ENCODE results near the gene PIGQ. TPM values are rescaled to one million over a fixed set of nuclear protein-coding genes. Genes with fewer than 3 reads are reported as not detected.
A peak's percentile ranks its signal among the peaks of the same experiment; 100 is the strongest.

PIGQ gene
- polyA plus RNA-seq, 3 donors: 11.4 to 39.8 (median 12.1) TPM

GRCh38 chr16:559021-559380, 10.8 kb upstream of the PIGQ start:
- DNase-seq: no peak
- H3K4me3 Mint-ChIP-seq: no peak overlapping the region

GRCh38 chr16:559411-560203, 10.2 kb upstream of the PIGQ start:
- Histone ChIP-seq H3K4me2 (replicated peaks; ENCODE audit: extremely low read depth, low read length, poor library complexity, severe bottlenecking) (no peak overlapping the region), H3K9me3 (replicated peaks in 1 of 2; ENCODE audit: control insufficient read depth in 1 of 2, insufficient read depth in 1 of 2, low read length in 2 of 2) (no peaks in the 10 kb centered on the region), H4K20me1 (ENCODE audit: insufficient read depth, low read length) (no peaks in the 10 kb centered on the region), H3K79me2 (ENCODE audit: insufficient read depth, low read length) (no peaks in the 10 kb centered on the region), H3K27me3 (ENCODE audit: control insufficient read depth in 2 of 2, insufficient read depth in 2 of 2, low read length in 2 of 2) (peaks cover 7 to 31% of the 10 kb centered on the region in 2 donors), H3K4me3 (replicated peaks in 1 of 3; ENCODE audit: low read depth in 2 of 3, low read length in 3 of 3) (no peak overlapping the region), H2AFZ (ENCODE audit: insufficient read depth, low read depth, low read length, poor library complexity, severe bottlenecking) (no peak overlapping the region), H3K9ac (ENCODE audit: insufficient read depth, low read length, poor library complexity, severe bottlenecking) (no peak overlapping the region), H3K27ac (ENCODE audit: low read depth in 1 of 2, low read length in 2 of 2) (no peak overlapping the region), H3K4me1 (ENCODE audit: control insufficient read depth in 1 of 2, insufficient read depth in 2 of 2, low read length in 2 of 2) (no peaks in the 10 kb centered on the region), H3K36me3 (replicated peaks in 1 of 2; ENCODE audit: control insufficient read depth in 1 of 2, insufficient read depth in 2 of 2, low read length in 2 of 2) (no peaks in the 10 kb centered on the region)
- TF ChIP-seq CTCF (IDR thresholded peaks at IDR 0.05): no peak
- H3K4me1 Mint-ChIP-seq: no peaks in the 10 kb centered on the region
- intact Hi-C loops (cut with micrococcal nuclease): no loop called here
- no peaks in the 10 kb centered on the region for H3K36me3 Mint-ChIP-seq
- peaks cover 0 to 3% (median 1%) of the 10 kb centered on the region in 7 donors for H3K9me3 Mint-ChIP-seq
- DNase-seq: no peak
- peak overlapping the region in 1 of 2 donors; percentile 35 for H3K4me3 Mint-ChIP-seq
- WGBS (ENCODE audit: insufficient coverage): 11% methylated on average over 59 of the region's 62 CpGs
- H3K27me3 Mint-ChIP-seq (ENCODE audit: low read depth in 3 of 3): peaks cover 25 to 47% (median 45%) of the 10 kb centered on the region in 3 donors
- H3K27ac Mint-ChIP-seq: no peak overlapping the region

More at GRCh38 chr16:559021-559380, 10.8 kb upstream of the PIGQ start:
- Histone ChIP-seq H3K27me3 (ENCODE audit: control insufficient read depth in 2 of 2, insufficient read depth in 2 of 2, low read length in 2 of 2) (peaks cover 7 to 31% of the 10 kb centered on the region in 2 donors), H4K20me1 (ENCODE audit: insufficient read depth, low read length) (no peaks in the 10 kb centered on the region), H3K4me1 (ENCODE audit: control insufficient read depth in 1 of 2, insufficient read depth in 2 of 2, low read length in 2 of 2) (no peaks in the 10 kb centered on the region), H3K4me3 (replicated peaks in 1 of 3; ENCODE audit: low read depth in 2 of 3, low read length in 3 of 3) (no peak overlapping the region), H3K79me2 (ENCODE audit: insufficient read depth, low read length) (no peaks in the 10 kb centered on the region), H3K9me3 (replicated peaks in 1 of 2; ENCODE audit: control insufficient read depth in 1 of 2, insufficient read depth in 1 of 2, low read length in 2 of 2) (no peaks in the 10 kb centered on the region), H2AFZ (ENCODE audit: insufficient read depth, low read depth, low read length, poor library complexity, severe bottlenecking) (no peak overlapping the region), H3K36me3 (replicated peaks in 1 of 2; ENCODE audit: control insufficient read depth in 1 of 2, insufficient read depth in 2 of 2, low read length in 2 of 2) (peaks cover 0 to 4% of the 10 kb centered on the region in 2 donors), H3K4me2 (replicated peaks; ENCODE audit: extremely low read depth, low read length, poor library complexity, severe bottlenecking) (no peak overlapping the region), H3K9ac (ENCODE audit: insufficient read depth, low read length, poor library complexity, severe bottlenecking) (no peak overlapping the region), H3K27ac (ENCODE audit: low read depth in 1 of 2, low read length in 2 of 2) (no peak overlapping the region)
- Mint-ChIP-seq H3K27me3 (ENCODE audit: low read depth in 3 of 3) (peaks cover 25 to 46% (median 45%) of the 10 kb centered on the region in 3 donors), H3K27ac (no peak overlapping the region), H3K36me3 (peaks cover 2 to 3% of the 10 kb centered on the region in 2 donors), H3K9me3 (peaks cover 0 to 3% (median 1%) of the 10 kb centered on the region in 7 donors), H3K4me1 (no peaks in the 10 kb centered on the region)
- WGBS (ENCODE audit: insufficient coverage): 94% methylated on average over 15 of the region's 15 CpGs
- TF ChIP-seq CTCF (IDR thresholded peaks at IDR 0.05): no peak
- intact Hi-C loops (cut with micrococcal nuclease): no loop called here

All from CD14-positive monocyte (primary cell).